Gastroesophageal sphincter (tissue), 3 donors: ENCODE data around the gene BRCA1.

Source experiments
- POLR2A ChIP-seq, 2 donors: fragments of 450-650 bp; IDR thresholded peaks; one replicate each; pipeline ENCODE4 v1.6.1; 2017; ENCODE audit warnings: antibody characterized with exemption in 2 of 2, mild to moderate bottlenecking in 2 of 2, moderate library complexity in 1 of 2
- TF ChIP-seq, protein P1 (sequence below), 4 experiments: fragments of 200-600 bp in 2 of 4; fragments of 450-650 bp in 2 of 4; sonication (generic) in 1 of 4; IDR thresholded peaks; one replicate each; pipeline ENCODE4 v1.5.1; 2017 to 2019; ENCODE audit warnings: antibody characterized with exemption in 4 of 4, mild to moderate bottlenecking in 2 of 4, moderate library complexity in 2 of 4

DNA sequence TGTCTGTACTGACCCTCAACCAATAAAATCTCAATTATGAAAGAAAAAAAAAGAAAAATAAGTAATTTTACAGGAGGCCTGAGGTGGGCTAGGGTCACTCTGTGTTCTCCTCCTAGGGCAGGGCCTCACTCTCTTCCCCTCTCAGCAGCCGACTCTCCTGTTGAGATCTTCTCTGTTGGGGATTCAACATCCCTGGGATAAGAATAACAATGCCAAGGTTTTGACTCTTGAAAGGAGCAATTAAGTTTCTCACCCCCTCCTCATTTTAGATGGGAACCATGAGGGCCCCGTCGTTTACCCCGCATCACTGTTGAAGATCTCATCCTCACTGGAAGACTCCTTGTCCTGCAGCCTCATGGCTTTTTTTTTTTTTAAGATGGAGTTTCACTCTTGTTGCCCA is 21.5 kb upstream of the BRCA1 start:
- TF ChIP-seq, protein P1, sequence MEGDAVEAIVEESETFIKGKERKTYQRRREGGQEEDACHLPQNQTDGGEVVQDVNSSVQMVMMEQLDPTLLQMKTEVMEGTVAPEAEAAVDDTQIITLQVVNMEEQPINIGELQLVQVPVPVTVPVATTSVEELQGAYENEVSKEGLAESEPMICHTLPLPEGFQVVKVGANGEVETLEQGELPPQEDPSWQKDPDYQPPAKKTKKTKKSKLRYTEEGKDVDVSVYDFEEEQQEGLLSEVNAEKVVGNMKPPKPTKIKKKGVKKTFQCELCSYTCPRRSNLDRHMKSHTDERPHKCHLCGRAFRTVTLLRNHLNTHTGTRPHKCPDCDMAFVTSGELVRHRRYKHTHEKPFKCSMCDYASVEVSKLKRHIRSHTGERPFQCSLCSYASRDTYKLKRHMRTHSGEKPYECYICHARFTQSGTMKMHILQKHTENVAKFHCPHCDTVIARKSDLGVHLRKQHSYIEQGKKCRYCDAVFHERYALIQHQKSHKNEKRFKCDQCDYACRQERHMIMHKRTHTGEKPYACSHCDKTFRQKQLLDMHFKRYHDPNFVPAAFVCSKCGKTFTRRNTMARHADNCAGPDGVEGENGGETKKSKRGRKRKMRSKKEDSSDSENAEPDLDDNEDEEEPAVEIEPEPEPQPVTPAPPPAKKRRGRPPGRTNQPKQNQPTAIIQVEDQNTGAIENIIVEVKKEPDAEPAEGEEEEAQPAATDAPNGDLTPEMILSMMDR (IDR thresholded peaks at IDR 0.05) = no peak
- TF ChIP-seq POLR2A (IDR thresholded peaks at IDR 0.05) = no peak
